Hepatocyte (in vitro differentiated cells): Measurements from ENCODE around the gene SLC25A21. TPM values are rescaled to one million over a fixed set of nuclear protein-coding genes. Genes with fewer than 3 reads are reported as not detected.
A peak's percentile ranks its signal among the peaks of the same experiment; 100 is the strongest.

Experiments
- DNase-seq: peaks from one replicate; pipeline ENCODE4 v3.0.0-alpha.2; 2016; ENCODE audit warnings: low spot score
- H2AFZ ChIP-seq: fragments of 200-600 bp; sonication (generic); 2 replicates; pipeline ENCODE4 v1.6.0; 2016; ENCODE audit warnings: antibody characterized with exemption, mild to moderate bottlenecking
- H3K27ac ChIP-seq: fragments of 200-600 bp; sonication (generic); 2 replicates; pipeline ENCODE4 v1.5.1; 2016; ENCODE audit warnings: mild to moderate bottlenecking
- H3K27me3 ChIP-seq: fragments of 200-600 bp; sonication (generic); 2 replicates; pipeline ENCODE4 v1.6.1; 2016
- H3K36me3 ChIP-seq: fragments of 200-600 bp; sonication (generic); replicated peaks from 2 replicates; pipeline ENCODE4 v1.5.1; 2016; ENCODE audit warnings: low read depth; ENCODE audit not compliant: insufficient read depth
- H3K4me1 ChIP-seq: fragments of 200-600 bp; sonication (generic); 2 replicates; pipeline ENCODE4 v1.5.1; 2016; ENCODE audit warnings: mild to moderate bottlenecking, moderate library complexity; ENCODE audit not compliant: insufficient read depth
- H3K4me2 ChIP-seq: fragments of 200-600 bp; sonication (generic); 2 replicates; pipeline ENCODE4 v1.6.0; 2016
- H3K4me3 ChIP-seq: fragments of 200-600 bp; sonication (generic); 2 replicates; pipeline ENCODE4 v1.5.1; 2016; ENCODE audit warnings: mild to moderate bottlenecking
- H3K79me2 ChIP-seq: fragments of 200-600 bp; sonication (generic); 2 replicates; pipeline ENCODE4 v1.6.0; 2017; ENCODE audit warnings: mild to moderate bottlenecking
- H3K9me2 ChIP-seq: fragments of 200-600 bp; sonication (generic); replicated peaks from 2 replicates; pipeline ENCODE4 v1.6.0; 2017; ENCODE audit warnings: mild to moderate bottlenecking; ENCODE audit not compliant: insufficient read depth
- H3K9me3 ChIP-seq: fragments of 200-600 bp; sonication (generic); 2 replicates; pipeline ENCODE4 v1.5.1; 2016; ENCODE audit warnings: low read depth, mild to moderate bottlenecking
- H4K20me1 ChIP-seq: fragments of 200-600 bp; sonication (generic); 2 replicates; pipeline ENCODE4 v1.6.0; 2016; ENCODE audit warnings: mild to moderate bottlenecking; ENCODE audit not compliant: insufficient read depth, poor library complexity, severe bottlenecking
- CTCF ChIP-seq: fragments of 200-600 bp; sonication (generic); IDR thresholded peaks from 2 replicates; pipeline ENCODE4 v1.5.1; 2016; ENCODE audit warnings: antibody characterized with exemption, mild to moderate bottlenecking; ENCODE audit not compliant: poor library complexity
- EZH2 ChIP-seq: fragments of 200-600 bp; sonication (generic); IDR thresholded peaks from 2 replicates; pipeline ENCODE4 v1.6.1; 2016; ENCODE audit warnings: antibody characterized with exemption, mild to moderate bottlenecking, borderline replicate concordance
- EZH2phosphoT487 ChIP-seq: fragments of 200-600 bp; sonication (generic); IDR thresholded peaks from one replicate; pipeline ENCODE4 v1.6.1; 2018; ENCODE audit warnings: antibody characterized with exemption, mild to moderate bottlenecking, low read depth, moderate library complexity; ENCODE audit not compliant: unreplicated experiment, severe bottlenecking
- WGBS: methylation state at CpG from one replicate; pipeline ENCODE4 v1.1.6; 2016; ENCODE audit warnings: low lambda C conversion rate; ENCODE audit errors: missing lambda C conversion rate; 5-methylcytosine and 5-hydroxymethylcytosine counted together
- polyA plus RNA-seq: library from polyadenylated mRNA; unstranded; fragments of >200 nt; fragmentation: Nextera tagmentation; extraction: Ambion mirVana; gene quantifications from 2 replicates; pipeline ENCODE4 v1.2.1, GENCODE V29; 2016
- total RNA-seq: library from RNA; depleted of rRNA; stranded (reverse); fragments of >200 nt; gene quantifications from 2 replicates; pipeline ENCODE4 v1.2.3, GENCODE V29; 2014

The SLC25A21 gene
- total and polyA plus RNA-seq, 2 experiments from 2014 or later: 1.4 to 1.6 TPM

- Histone ChIP-seq H3K9me2 (no peaks in the 10 kb centered on the region), H3K79me2 (no peaks in the 10 kb centered on the region), H2AFZ (no peak overlapping the region), H3K4me3 (no peak overlapping the region), H3K4me1 (peaks cover 20% of the 10 kb centered on the region), H3K9me3 (no peaks in the 10 kb centered on the region), H3K4me2 (no peak overlapping the region), H3K27ac (no peak overlapping the region), H3K27me3 (peaks cover 100% of the 10 kb centered on the region), H3K36me3 (no peaks in the 10 kb centered on the region), H4K20me1 (no peaks in the 10 kb centered on the region)
- no peak for DNase-seq
- TF ChIP-seq CTCF: no peak
Measured at GRCh38 chr14:36652542-36653201, 519.7 kb downstream of the SLC25A21 start.

GRCh38 chr14:36649872-36650650 lies 522.3 kb downstream of the SLC25A21 start:
- Histone ChIP-seq H3K27me3 (peaks cover 100% of the 10 kb centered on the region), H4K20me1 (no peaks in the 10 kb centered on the region), H3K36me3 (no peaks in the 10 kb centered on the region), H3K4me1 (peaks cover 17% of the 10 kb centered on the region), H3K4me3 (no peak overlapping the region), H2AFZ (no peak overlapping the region), H3K9me2 (no peaks in the 10 kb centered on the region), H3K9me3 (no peaks in the 10 kb centered on the region), H3K27ac (no peak overlapping the region), H3K4me2 (no peak overlapping the region), H3K79me2 (no peaks in the 10 kb centered on the region)
- 20% methylated on average over 4 of the region's 4 CpGs for WGBS
- no peak for TF ChIP-seq EZH2
- no peak for TF ChIP-seq EZH2phosphoT487
- TF ChIP-seq CTCF: no peak
- DNase-seq: no peak

- peaks cover 98% of the 10 kb centered on the region for H3K27me3 ChIP-seq
- H3K27ac ChIP-seq: no peak overlapping the region
- TF ChIP-seq EZH2: peak; percentile 91
- peak; percentile 71 for TF ChIP-seq CTCF
- TF ChIP-seq EZH2phosphoT487: peak; percentile 72
- DNase-seq: peak; percentile 74
- H3K4me2 ChIP-seq: peak overlapping the region; percentile 99
- peaks cover 17% of the 10 kb centered on the region for H3K4me1 ChIP-seq
- H3K79me2 ChIP-seq: no peaks in the 10 kb centered on the region
- peak overlapping the region; percentile 94 for H2AFZ ChIP-seq
- no peaks in the 10 kb centered on the region for H3K9me3 ChIP-seq
- H3K36me3 ChIP-seq: no peaks in the 10 kb centered on the region
- WGBS: 2% methylated on average over 60 of the region's 62 CpGs
- H4K20me1 ChIP-seq: no peaks in the 10 kb centered on the region
- no peaks in the 10 kb centered on the region for H3K9me2 ChIP-seq
- peak overlapping the region; percentile 54 for H3K4me3 ChIP-seq
Measured at GRCh38 chr14:36647824-36648753, 524.3 kb downstream of the SLC25A21 start.
